GM12873 (cell line): Measurements from ENCODE around the gene ST6GALNAC5.

Source experiments
- CTCF ChIP-seq: IDR thresholded peaks from 2 replicates; pipeline ENCODE4 v1.5.1; 2012; ENCODE audit warnings: low read depth, mild to moderate bottlenecking, moderate library complexity, low read length, control low read depth; ENCODE audit not compliant: insufficient read depth; ENCODE audit errors: missing control alignments

ST6GALNAC5 gene

GRCh38 chr1:76951153-76951552 is 83.9 kb downstream of the ST6GALNAC5 start:
- TF ChIP-seq CTCF, result no peak

GRCh38 chr1:76955652-76956051 is 88.4 kb downstream of the ST6GALNAC5 start:
- TF ChIP-seq CTCF, result no peak

- TF ChIP-seq CTCF, result no peak
Observed at GRCh38 chr1:76957961-76958360, 90.7 kb downstream of the ST6GALNAC5 start.

GRCh38 chr1:76958828-76959227 is 91.5 kb downstream of the ST6GALNAC5 start:
- no peak for TF ChIP-seq CTCF

GRCh38 chr1:76959556-76959955 is 92.3 kb downstream of the ST6GALNAC5 start:
- no peak for TF ChIP-seq CTCF

- TF ChIP-seq CTCF, result no peak
Observed at GRCh38 chr1:76961181-76961819, 94.0 kb downstream of the ST6GALNAC5 start.

- TF ChIP-seq CTCF, result no peak
Observed at GRCh38 chr1:76961820-76962207, 94.5 kb downstream of the ST6GALNAC5 start.
